Panc1 (cell line): Measurements from ENCODE around the gene UCHL3. TPM values are rescaled to one million over a fixed set of nuclear protein-coding genes. Genes with fewer than 3 reads are reported as not detected.

Experiments
- ATAC-seq: fragments of 200-7000 bp; cut with Tn5 transposase; 2 replicates; pipeline ENCODE4 v1.9.1; 2020; ENCODE audit warnings: mild to moderate bottlenecking, moderate library complexity
- BruUV-seq: library from RNA; stranded (reverse); fragments of 400-500 nt; replicated peaks from 2 replicates; lab custom pipeline; 2021; lab: Mats Ljungman, UMichigan
- CTCF ChIA-PET: fragments of 300-600 bp; sonication (Branson Sonifier 250); formaldehyde crosslinking; loops from one replicate; lab custom pipeline; 2022; ENCODE audit warnings: antibody characterized with exemption; lab: Charles Lee
- POLR2A ChIA-PET: fragments of 300-600 bp; sonication (Branson Sonifier 250); formaldehyde crosslinking; loops from one replicate; lab custom pipeline; 2022; ENCODE audit warnings: antibody characterized with exemption; lab: Charles Lee
- DNase-seq: peaks from one replicate; pipeline ENCODE4 v3.0.0-alpha.2; 2010; ENCODE audit warnings: low read depth, low spot score
- H3K27ac ChIP-seq: 2 replicates; pipeline ENCODE4 v1.5.1; 2011; ENCODE audit warnings: mild to moderate bottlenecking, low read length, inconsistent platforms
- H3K27me3 ChIP-seq: fragments of 200-500 bp; sonication (Bioruptor generic); 2 replicates; pipeline ENCODE4 v1.6.0; 2014; ENCODE audit warnings: low read length, inconsistent platforms; ENCODE audit not compliant: control insufficient read depth, insufficient read depth
- H3K36me3 ChIP-seq: fragments of 200-500 bp; sonication (Bioruptor generic); 2 replicates; pipeline ENCODE4 v1.5.1; 2014; ENCODE audit warnings: inconsistent platforms, mild to moderate bottlenecking, low read length, moderate library complexity; ENCODE audit not compliant: control insufficient read depth, insufficient read depth
- H3K4me1 ChIP-seq: 2 replicates; pipeline ENCODE4 v1.5.1; 2011; ENCODE audit warnings: inconsistent platforms, mild to moderate bottlenecking, low read length, moderate library complexity; ENCODE audit not compliant: control insufficient read depth, insufficient read depth
- H3K4me3 ChIP-seq, 2 experiments: 2 replicates each; pipeline ENCODE4 v1.5.1; 2011 to 2012; ENCODE audit warnings: low read depth in 2 of 2, low read length in 2 of 2, mild to moderate bottlenecking in 2 of 2, inconsistent platforms in 1 of 2, moderate library complexity in 1 of 2
- H3K9me3 ChIP-seq: fragments of 200-500 bp; sonication (Bioruptor generic); 2 replicates; pipeline ENCODE4 v1.5.1; 2014; ENCODE audit warnings: low read depth, mild to moderate bottlenecking, inconsistent platforms, low read length, moderate library complexity; ENCODE audit not compliant: control insufficient read depth, insufficient read depth
- CTCF ChIP-seq: fragments of 450-650 bp; IDR thresholded peaks from 2 replicates; pipeline ENCODE4 v1.5.1; 2017; ENCODE audit warnings: mild to moderate bottlenecking
- POLR2AphosphoS5 ChIP-seq: IDR thresholded peaks from 2 replicates; pipeline ENCODE4 v1.6.1; 2012; ENCODE audit warnings: mild to moderate bottlenecking, low read depth, low read length, moderate library complexity
- SIN3A ChIP-seq: IDR thresholded peaks from 2 replicates; pipeline ENCODE4 v1.6.1; 2012; ENCODE audit warnings: low read depth, mild to moderate bottlenecking, low read length, moderate library complexity, borderline replicate concordance; ENCODE audit not compliant: insufficient read depth
- TCF7L2 ChIP-seq: IDR thresholded peaks from 2 replicates; pipeline ENCODE4 v1.6.1; 2011; ENCODE audit warnings: mild to moderate bottlenecking, low read depth, low read length, inconsistent platforms
- in situ Hi-C: cut with HindIII; loops from 2 replicates; pipeline ENCODE4 v1.10.0; 2016; ENCODE audit warnings: low sequenced_read_pairs, low pct_unique_long_range_greater_than_20kb
- intact Hi-C: fragments of 100-400 bp; cut with micrococcal nuclease; formaldehyde crosslinking; loops from one replicate; pipeline ENCODE4 v1.10.0; 2022; ENCODE audit not compliant: unreplicated experiment
- total RNA-seq: library from RNA; stranded (reverse); gene quantifications from one replicate; pipeline ENCODE4 v1.2.1, GENCODE V29; 2021; ENCODE audit not compliant: unreplicated experiment
- TF ChIP-seq, protein P1 (sequence below), 2 experiments: IDR thresholded peaks; 2 replicates each; pipeline ENCODE4 v1.6.1; 2011 to 2012; ENCODE audit warnings: low read depth in 2 of 2, control low read depth in 1 of 2, low read length in 1 of 2, mild to moderate bottlenecking in 1 of 2, moderate library complexity in 1 of 2; ENCODE audit not compliant: insufficient read depth in 1 of 2

The UCHL3 gene
- total RNA-seq, 1 experiment from 2014 or later: 29.3 TPM

DNA sequence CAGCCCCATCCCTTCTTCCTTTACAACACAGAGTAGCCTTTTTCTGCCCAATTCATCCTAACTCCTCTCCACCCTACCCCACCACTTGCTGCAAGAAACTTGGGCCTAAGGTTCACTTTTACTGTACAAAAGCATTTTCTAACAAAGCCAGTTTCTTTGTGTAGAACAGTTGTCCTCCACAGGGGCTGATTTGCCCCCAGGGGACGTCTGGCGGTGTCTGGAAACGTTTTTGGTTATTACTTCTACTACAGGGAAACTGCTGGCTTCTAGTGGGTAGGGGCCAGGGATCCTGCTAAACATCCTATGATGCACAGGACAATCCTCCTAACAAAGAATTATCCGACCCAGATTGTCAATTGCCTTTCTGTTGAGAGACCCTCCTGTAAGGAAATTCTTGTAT is 79.2 kb downstream of the UCHL3 start:
- POLR2A ChIA-PET: no interaction called here
- no TSS peak for BruUV-seq
- H3K27me3 ChIP-seq: no peaks in the 10 kb centered on the region
- H3K4me1 ChIP-seq: no peaks in the 10 kb centered on the region
- in situ Hi-C loops: no loop called here
- H3K27ac ChIP-seq: no peak overlapping the region
- H3K36me3 ChIP-seq: no peaks in the 10 kb centered on the region
- H3K4me3 ChIP-seq: no peak overlapping the region
- ATAC-seq (no peak), DNase-seq (no peak)
- H3K9me3 ChIP-seq: no peaks in the 10 kb centered on the region
- CTCF ChIA-PET: no interaction called here
- TF ChIP-seq SIN3A (no peak), POLR2AphosphoS5 (no peak), TCF7L2 (no peak)
- TF ChIP-seq, protein P1, sequence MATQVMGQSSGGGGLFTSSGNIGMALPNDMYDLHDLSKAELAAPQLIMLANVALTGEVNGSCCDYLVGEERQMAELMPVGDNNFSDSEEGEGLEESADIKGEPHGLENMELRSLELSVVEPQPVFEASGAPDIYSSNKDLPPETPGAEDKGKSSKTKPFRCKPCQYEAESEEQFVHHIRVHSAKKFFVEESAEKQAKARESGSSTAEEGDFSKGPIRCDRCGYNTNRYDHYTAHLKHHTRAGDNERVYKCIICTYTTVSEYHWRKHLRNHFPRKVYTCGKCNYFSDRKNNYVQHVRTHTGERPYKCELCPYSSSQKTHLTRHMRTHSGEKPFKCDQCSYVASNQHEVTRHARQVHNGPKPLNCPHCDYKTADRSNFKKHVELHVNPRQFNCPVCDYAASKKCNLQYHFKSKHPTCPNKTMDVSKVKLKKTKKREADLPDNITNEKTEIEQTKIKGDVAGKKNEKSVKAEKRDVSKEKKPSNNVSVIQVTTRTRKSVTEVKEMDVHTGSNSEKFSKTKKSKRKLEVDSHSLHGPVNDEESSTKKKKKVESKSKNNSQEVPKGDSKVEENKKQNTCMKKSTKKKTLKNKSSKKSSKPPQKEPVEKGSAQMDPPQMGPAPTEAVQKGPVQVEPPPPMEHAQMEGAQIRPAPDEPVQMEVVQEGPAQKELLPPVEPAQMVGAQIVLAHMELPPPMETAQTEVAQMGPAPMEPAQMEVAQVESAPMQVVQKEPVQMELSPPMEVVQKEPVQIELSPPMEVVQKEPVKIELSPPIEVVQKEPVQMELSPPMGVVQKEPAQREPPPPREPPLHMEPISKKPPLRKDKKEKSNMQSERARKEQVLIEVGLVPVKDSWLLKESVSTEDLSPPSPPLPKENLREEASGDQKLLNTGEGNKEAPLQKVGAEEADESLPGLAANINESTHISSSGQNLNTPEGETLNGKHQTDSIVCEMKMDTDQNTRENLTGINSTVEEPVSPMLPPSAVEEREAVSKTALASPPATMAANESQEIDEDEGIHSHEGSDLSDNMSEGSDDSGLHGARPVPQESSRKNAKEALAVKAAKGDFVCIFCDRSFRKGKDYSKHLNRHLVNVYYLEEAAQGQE (IDR thresholded peaks at IDR 0.05; ENCODE audit: insufficient read depth in 1 of 2, low read depth in 2 of 2, low read length in 1 of 2): no peak
- intact Hi-C loops: no loop called here

- DNase-seq (no peak), ATAC-seq (no peak)
- no peaks in the 10 kb centered on the region for H3K36me3 ChIP-seq
- no peaks in the 10 kb centered on the region for H3K27me3 ChIP-seq
- no peak overlapping the region for H3K4me3 ChIP-seq
- H3K4me1 ChIP-seq: no peaks in the 10 kb centered on the region
- H3K9me3 ChIP-seq: no peaks in the 10 kb centered on the region
- in situ Hi-C loops: no loop called here
- intact Hi-C loops: no loop called here
- TSS peak; percentile 68 for BruUV-seq
- CTCF ChIA-PET: no interaction called here
- no peak overlapping the region for H3K27ac ChIP-seq
- POLR2A ChIA-PET: interaction anchor here (0.6 kb wide), 1 partner anchor 55 kb away, joined by 3 read pairs; no protein-coding TSS in a partner anchor
- TF ChIP-seq TCF7L2 (no peak), SIN3A (no peak), POLR2AphosphoS5 (no peak), CTCF (no peak)
- TF ChIP-seq, protein P1 (IDR thresholded peaks at IDR 0.05; ENCODE audit: insufficient read depth in 1 of 2, low read depth in 2 of 2, low read length in 1 of 2): no peak
These were observed 83.7 kb downstream of the UCHL3 start for GRCh38 chr13:75633285-75633684.
